Measurements from ENCODE around the gene KRTAP4-12.
"Not testable (repeated sequence)": the region's sequence is repeated elsewhere in the genome, so short reads cannot be mapped to it uniquely, and the experiment has no call there.

Gene KRTAP4-12

DNA sequence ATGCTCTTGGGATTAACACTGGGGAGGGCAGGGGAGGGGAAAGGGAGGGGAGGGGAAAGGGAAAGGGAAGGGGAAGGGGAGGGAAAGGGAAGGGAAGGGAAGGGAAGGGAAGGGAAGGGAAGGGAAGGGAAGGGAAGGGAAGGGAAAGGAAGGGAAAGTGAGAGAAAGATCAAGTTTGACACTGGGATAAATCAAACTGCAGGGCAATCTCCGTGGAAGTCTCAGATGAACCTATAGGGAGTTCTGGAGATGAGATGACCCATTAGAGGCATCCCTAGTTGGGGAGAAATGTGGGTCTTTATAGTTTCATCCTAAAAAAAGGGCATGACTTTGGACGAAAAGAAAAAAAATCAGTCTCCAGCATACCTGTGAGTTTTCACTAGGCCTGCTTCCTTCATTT lies 2.2 kb downstream of the KRTAP4-12 start:
- TF ChIP-seq, protein P1, sequence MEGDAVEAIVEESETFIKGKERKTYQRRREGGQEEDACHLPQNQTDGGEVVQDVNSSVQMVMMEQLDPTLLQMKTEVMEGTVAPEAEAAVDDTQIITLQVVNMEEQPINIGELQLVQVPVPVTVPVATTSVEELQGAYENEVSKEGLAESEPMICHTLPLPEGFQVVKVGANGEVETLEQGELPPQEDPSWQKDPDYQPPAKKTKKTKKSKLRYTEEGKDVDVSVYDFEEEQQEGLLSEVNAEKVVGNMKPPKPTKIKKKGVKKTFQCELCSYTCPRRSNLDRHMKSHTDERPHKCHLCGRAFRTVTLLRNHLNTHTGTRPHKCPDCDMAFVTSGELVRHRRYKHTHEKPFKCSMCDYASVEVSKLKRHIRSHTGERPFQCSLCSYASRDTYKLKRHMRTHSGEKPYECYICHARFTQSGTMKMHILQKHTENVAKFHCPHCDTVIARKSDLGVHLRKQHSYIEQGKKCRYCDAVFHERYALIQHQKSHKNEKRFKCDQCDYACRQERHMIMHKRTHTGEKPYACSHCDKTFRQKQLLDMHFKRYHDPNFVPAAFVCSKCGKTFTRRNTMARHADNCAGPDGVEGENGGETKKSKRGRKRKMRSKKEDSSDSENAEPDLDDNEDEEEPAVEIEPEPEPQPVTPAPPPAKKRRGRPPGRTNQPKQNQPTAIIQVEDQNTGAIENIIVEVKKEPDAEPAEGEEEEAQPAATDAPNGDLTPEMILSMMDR (conservative IDR thresholded peaks at IDR 0.05), result no peak
- no peak overlapping the region for H3K27ac ChIP-seq

DNA sequence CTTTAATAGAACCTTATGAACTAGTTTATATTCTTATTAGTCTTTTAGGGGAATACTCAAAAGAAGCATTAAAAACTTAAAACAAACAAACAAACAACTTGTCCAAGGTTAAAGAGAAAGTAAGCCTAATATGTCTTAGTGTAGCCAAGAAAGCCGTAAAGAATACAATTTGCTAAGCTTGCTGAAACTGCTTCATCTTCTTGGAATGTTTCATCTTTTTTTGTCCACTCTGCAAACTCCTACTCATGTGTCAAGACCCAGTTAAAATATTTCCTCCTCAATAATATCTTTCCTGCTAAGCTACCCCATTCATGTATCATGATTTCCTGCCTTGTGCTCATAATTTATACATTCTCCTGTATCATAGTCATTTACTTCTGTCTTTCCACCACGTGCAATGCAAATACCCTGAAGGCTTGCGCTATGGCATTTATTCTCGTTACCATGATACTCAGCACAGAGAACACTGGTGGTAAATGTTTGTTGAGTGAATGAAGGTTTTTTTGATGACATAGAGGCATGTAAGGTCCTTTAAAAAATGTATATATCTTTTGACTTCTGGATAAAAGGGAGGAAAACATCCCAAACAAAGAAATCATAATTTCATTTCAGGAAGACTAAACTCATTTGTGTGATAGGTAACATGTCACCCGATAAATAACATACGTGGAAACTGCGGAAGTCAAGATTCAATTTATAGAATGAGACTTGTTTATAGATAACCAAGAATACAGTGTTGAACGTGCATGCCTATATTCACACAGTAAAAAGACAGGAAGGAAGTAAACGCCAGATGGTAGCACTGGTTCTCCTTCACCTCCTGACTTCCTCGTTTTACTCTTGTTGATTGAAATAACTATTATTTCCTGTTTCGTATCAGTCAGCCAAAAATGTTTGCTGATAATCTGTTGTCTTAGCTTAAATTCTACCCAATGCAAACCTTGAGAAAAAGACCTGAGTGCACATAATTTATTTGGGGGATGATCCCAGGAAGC lies 4.0 kb downstream of the KRTAP4-12 start:
- not testable (repeated sequence) for H3K27ac ChIP-seq

DNA sequence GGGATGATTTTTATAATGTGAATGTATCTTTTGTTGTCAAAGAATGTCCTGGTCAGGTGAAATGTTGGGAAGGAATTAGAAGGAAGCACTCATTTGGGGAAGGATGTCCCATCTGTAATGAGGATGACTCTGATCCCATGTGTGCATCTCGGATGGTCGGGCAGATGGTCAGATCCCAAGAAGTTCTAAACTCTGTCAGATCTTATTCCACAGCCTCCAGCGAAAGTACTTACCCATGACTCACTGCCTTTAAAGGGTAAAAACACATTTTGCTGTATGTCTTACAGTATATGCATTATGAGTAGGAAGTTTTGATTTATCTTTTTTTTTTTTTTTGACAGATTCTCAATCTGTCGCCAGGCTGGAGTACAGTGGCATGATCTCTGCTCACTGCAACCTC lies 5.3 kb downstream of the KRTAP4-12 start:
- no peak overlapping the region for H3K27ac ChIP-seq
- TF ChIP-seq, protein P1 (conservative IDR thresholded peaks at IDR 0.05), result no peak

DNA sequence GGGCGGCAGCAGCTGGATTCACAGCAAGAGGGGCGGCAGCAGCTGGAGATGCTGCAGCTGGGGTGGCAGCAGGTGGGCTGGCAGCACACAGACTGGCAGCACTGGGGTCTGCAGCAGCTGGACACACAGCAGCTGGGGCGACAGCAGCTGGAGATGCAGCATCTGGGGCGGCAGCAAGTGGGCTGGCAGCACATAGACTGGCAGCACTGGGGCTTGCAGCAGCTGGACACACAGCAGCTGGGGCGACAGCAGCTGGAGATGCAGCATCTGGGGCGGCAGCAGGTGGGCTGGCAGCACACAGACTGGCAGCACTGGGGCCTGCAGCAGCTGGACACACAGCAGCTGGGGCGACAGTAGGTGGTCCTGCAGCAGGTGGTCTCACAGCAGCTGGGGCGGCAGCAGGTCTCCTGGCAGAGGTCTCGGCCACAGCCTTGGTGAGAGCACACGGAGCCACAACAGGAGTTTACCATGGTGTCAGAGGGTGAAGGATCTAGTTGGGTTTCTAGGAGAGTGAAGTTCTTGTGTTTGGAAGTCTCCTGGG lies 6.1 kb downstream of the KRTAP4-12 start, which contains the start of gene KRTAP4-11:
Gene KRTAP4-11, minus strand, starts transcription at position 528 of the 541 bp plus-strand sequence. Its CDS starts 58 bp downstream, at position 470.
- H3K27ac ChIP-seq, result not testable (repeated sequence)

DNA sequence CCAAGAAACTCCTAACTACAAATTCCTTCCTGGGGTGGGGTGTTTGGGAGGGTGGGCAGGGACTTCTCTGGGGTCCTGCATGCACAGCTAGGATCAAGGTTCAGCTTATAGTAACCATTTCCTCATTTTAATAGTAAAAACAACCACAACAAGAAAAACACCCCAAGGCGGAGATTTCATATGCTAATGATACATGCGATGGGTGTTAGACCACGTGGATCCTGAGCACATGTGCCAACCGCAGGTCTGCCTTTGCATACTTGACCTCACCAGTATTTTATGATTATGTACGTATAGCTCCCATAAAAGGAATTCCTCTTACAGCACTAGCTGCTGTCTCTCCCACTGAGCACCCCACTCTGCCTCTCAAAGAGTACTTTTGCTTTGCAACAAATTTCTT lies 7.7 kb downstream of the KRTAP4-12 start:
- no peak overlapping the region for H3K27ac ChIP-seq
- TF ChIP-seq, protein P1 (conservative IDR thresholded peaks at IDR 0.05), result no peak

DNA sequence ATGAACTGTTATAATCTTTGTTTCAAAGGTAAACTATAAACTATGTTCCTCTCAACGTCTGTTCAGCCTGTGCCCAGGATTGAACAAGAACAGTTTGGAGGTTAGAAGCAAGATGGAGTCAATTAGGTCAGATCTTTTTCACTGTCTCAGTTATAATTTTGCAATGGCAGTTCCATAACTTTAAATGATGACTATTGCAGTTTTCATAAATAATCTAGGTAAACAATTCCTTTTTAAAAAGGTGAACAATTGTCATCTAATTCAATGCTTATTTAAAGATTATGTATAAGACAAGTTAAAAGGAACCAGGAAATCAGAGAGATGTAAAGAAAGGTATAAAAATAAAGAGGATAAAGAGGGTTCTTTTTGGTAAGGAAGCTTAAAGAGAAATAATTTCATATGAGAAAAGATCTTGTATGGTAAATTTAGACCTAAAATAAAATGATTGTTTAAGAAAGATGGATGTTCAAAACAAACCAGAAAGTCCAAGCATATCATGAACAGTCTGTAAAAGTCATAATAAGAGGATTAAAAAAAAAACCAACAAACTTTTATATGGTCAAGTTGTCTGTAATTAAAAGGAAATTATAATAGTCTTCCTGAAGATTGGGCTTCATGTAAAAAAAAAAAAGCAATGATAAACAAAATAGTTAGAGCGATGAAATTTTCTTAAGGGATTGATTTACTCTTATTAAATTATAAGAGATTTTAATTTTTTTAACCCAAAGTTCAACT lies 12.7 kb downstream of the KRTAP4-12 start:
- H3K27ac ChIP-seq, result no peak overlapping the region
- TF ChIP-seq, protein P1 (conservative IDR thresholded peaks at IDR 0.05), result no peak

DNA sequence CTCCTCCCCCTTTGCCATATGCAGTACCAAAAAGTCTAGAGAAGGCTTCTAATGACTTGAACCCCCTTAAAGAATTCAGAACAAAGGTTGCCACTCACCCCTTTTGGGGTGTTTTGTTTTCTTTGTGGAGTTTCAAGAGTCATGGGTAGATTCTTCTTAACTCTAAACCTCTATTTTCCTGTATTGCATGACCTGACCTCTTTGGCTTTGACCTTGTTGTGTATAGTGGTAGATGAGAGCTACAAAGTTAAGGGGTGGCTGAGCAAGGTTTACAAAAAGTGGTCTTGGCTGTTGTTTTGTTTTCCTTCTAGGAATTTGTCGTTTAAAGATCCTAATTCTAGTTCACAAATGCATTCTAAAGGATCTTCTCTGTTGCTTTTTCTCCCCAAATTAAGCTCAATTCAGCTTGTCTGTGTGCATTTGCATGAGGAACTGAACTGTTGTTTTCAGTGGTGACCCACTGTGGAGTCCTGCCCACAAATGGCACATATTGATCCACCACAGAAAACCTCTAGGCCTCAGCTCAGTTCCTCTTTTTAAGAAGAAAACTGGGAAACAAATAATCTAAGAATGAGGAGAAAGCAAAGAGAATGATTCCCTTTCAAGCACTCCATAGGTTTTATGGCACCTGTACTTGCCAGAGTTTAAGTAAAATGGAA lies 15.1 kb downstream of the KRTAP4-12 start:
- H3K27ac ChIP-seq, result not testable (repeated sequence)

DNA sequence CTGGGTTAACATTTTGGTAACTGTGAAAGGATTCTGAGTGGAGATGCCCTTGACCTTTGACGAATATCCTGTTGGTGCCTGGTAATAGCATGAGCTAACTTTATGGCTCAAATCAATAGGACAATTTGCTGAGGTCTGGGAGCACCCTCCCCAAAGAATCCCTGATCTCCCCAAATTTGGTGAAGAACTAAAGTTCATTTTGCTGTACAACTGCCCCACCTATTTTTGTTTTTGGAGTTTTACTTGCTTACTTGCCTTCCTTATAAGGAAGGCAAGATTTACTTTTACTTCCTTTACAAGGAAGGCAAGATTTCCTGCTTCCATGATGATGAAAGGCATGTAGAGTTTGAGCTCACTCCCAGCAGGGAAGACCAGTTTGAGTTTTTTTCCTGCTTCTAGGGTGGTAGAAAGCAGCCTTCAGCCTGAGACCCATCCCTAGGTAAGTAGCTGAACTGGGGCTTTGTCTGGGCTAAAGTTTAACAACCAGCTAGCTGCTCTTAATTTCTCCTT lies 16.0 kb downstream of the KRTAP4-12 start:
- H3K27ac ChIP-seq, result no peak overlapping the region
- TF ChIP-seq, protein P1 (conservative IDR thresholded peaks at IDR 0.05), result no peak

DNA sequence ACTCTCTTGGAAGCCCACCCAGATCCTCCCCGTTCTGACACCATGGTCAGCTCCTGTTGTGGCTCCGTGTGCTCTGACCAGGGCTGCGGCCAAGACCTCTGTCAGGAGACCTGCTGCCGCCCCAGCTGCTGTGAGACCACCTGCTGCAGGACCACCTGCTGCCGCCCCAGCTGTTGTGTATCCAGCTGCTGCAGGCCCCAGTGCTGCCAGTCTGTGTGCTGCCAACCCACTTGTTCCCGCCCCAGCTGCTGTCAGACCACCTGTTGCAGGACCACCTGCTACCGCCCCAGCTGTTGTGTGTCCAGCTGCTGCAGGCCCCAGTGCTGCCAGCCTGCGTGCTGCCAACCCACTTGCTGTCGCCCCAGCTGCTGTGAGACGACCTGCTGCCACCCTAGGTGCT lies 18.6 kb downstream of the KRTAP4-12 start, which contains the start of gene KRTAP4-9:
Gene KRTAP4-9, plus strand, starts transcription at position 43 of the 400 bp plus-strand sequence. Its CDS starts 0 bp downstream, at position 43.
- not testable (repeated sequence) for H3K27ac ChIP-seq

DNA sequence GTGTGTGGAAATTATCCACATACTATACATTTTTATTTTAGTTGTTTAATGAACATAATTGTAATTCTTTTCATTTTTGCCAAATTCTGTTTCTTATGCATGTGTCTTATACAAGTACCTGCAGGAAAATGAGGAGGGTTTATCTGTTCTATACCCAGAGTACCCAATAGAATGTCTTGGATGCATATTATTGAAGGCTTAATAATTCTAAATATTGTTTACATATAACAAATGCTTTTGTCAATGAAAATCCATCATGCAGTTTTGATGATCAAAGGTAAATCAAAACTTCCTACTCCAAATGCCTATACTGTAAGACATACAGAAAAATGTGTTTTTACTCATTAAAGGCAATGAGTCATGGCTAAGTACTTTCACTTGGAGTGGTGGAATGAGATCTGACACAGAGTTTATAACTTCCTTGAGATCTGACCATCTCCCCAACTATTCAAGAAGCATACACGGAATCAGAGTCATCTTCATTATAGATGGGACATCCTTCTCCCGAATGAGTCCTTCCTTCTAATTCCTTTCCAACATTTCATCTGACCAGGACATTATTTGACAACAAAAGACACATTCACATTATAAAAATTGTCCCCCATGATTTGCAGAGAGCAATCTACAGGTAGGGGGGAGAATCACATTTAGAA lies 19.5 kb downstream of the KRTAP4-12 start:
- not testable (repeated sequence) for H3K27ac ChIP-seq

All from VCaP (cell line).